Right lobe of liver (tissue), 4 donors: ENCODE measurements around the gene PRDM16.

Experiments used
- CTCF ChIP-seq, 4 donors: fragments of 200-600 bp in 3 of 4; fragments of 450-650 bp in 1 of 4; IDR thresholded peaks; one replicate each; pipeline versions ENCODE4 v1.5.1 to v1.8.0; 2016 to 2022; ENCODE audit warnings: antibody characterized with exemption in 4 of 4, mild to moderate bottlenecking in 2 of 4
- POLR2A ChIP-seq: fragments of 450-650 bp; IDR thresholded peaks from one replicate; pipeline ENCODE4 v1.6.1; 2017; ENCODE audit warnings: antibody characterized with exemption, mild to moderate bottlenecking
- donor health status: DM: no; HTN: no; CAD: no.
- donor health status: DM: no; HTN: no; CAD: no.
- donor health status: DM: no; HTN: yes; CAD: no.

GRCh38 chr1:3193811-3194210 lies 124.8 kb downstream of the PRDM16 start:
- no peak for TF ChIP-seq CTCF (IDR thresholded peaks at IDR 0.05)
- TF ChIP-seq POLR2A: no peak
